HG02588 (cell line): ENCODE results near the gene PGF.
A peak's percentile ranks its signal among the peaks of the same experiment; 100 is the strongest.
"Not testable (repeated sequence)": the region's sequence is repeated elsewhere in the genome, so short reads cannot be mapped to it uniquely, and the experiment has no call there.

Experiments used
- ATAC-seq: cut with Tn5 transposase; IDR thresholded peaks from one replicate; pipeline ENCODE4 v1.9.1; 2021; ENCODE audit warnings: mild to moderate bottlenecking, moderate library complexity; ENCODE audit not compliant: unreplicated experiment

The PGF gene

GRCh38 chr14:74955229-74956026 lies at the start of gene PGF:
PGF (minus strand) TSS chr14:74955597; CDS start chr14:74955242, 355 bp downstream.
- no peak for ATAC-seq

- ATAC-seq, result no peak
Measured at GRCh38 chr14:75003250-75004027, 48.0 kb upstream of the PGF start.

GRCh38 chr14:75002392-75003249 lies 47.2 kb upstream of the PGF start, which contains the start of gene EIF2B2:
EIF2B2 (plus strand) TSS chr14:75002921; CDS start chr14:75002991, 70 bp downstream.
- ATAC-seq, result peak; percentile 96

- no peak for ATAC-seq
Measured at GRCh38 chr14:75001899-75002298, 46.5 kb upstream of the PGF start.

- ATAC-seq, result no peak
Measured at GRCh38 chr14:75001261-75001660, 45.9 kb upstream of the PGF start.

GRCh38 chr14:74995781-74996180 lies 40.4 kb upstream of the PGF start:
- not testable (repeated sequence) for ATAC-seq

- ATAC-seq, result not testable (repeated sequence)
Measured at GRCh38 chr14:74994182-74994581, 38.8 kb upstream of the PGF start.

- no peak for ATAC-seq
Measured at GRCh38 chr14:74988993-74989392, 33.6 kb upstream of the PGF start.

GRCh38 chr14:74988131-74988530 lies 32.7 kb upstream of the PGF start:
- ATAC-seq, result no peak

- no peak for ATAC-seq
Measured at GRCh38 chr14:74985806-74986205, 30.4 kb upstream of the PGF start.

GRCh38 chr14:74985028-74985310 lies 29.6 kb upstream of the PGF start:
- no peak for ATAC-seq

GRCh38 chr14:74984236-74985027 lies 29.0 kb upstream of the PGF start:
- ATAC-seq, result no peak

- no peak for ATAC-seq
Measured at GRCh38 chr14:74983343-74983742, 27.9 kb upstream of the PGF start.

- no peak for ATAC-seq
Measured at GRCh38 chr14:74982661-74983060, 27.3 kb upstream of the PGF start.

GRCh38 chr14:74981833-74982232 lies 26.4 kb upstream of the PGF start:
- no peak for ATAC-seq

- ATAC-seq, result no peak
Measured at GRCh38 chr14:74981462-74981782, 26.0 kb upstream of the PGF start.

- ATAC-seq, result no peak
Measured at GRCh38 chr14:74980731-74981461, 25.5 kb upstream of the PGF start.

- no peak for ATAC-seq
Measured at GRCh38 chr14:74980398-74980730, 25.0 kb upstream of the PGF start.

- no peak for ATAC-seq
Measured at GRCh38 chr14:74979442-74980397, 24.3 kb upstream of the PGF start.
